WTC11 (cell line): ENCODE data around the gene ZDHHC8. TPM values are rescaled to one million over a fixed set of nuclear protein-coding genes. Genes with fewer than 3 reads are reported as not detected.

Source experiments
- CREM ChIP-seq: sonication (generic); formaldehyde crosslinking; IDR thresholded peaks from 2 replicates; pipeline ENCODE4 v1.8.1; 2022; ENCODE audit warnings: mild to moderate bottlenecking, missing genetic modification reagents, moderate library complexity
- FOXJ3 ChIP-seq: sonication (generic); formaldehyde crosslinking; IDR thresholded peaks from 2 replicates; pipeline ENCODE4 v1.9.0; 2021; ENCODE audit warnings: missing genetic modification reagents, mild to moderate bottlenecking, borderline replicate concordance
- JUN ChIP-seq: sonication (generic); formaldehyde crosslinking; IDR thresholded peaks from 2 replicates; pipeline ENCODE4 v1.8.0; 2023; ENCODE audit warnings: mild to moderate bottlenecking, missing genetic modification reagents
- KAT7 ChIP-seq: sonication (generic); formaldehyde crosslinking; IDR thresholded peaks from 2 replicates; pipeline ENCODE4 v1.8.1; 2023; ENCODE audit warnings: missing genetic modification reagents, mild to moderate bottlenecking, borderline replicate concordance
- NFYB ChIP-seq: sonication (generic); formaldehyde crosslinking; conservative IDR thresholded peaks from 2 replicates; pipeline ENCODE4 v1.8.0; 2022; ENCODE audit warnings: low read depth, missing genetic modification reagents
- NR2C2 ChIP-seq: sonication (generic); formaldehyde crosslinking; IDR thresholded peaks from 2 replicates; pipeline ENCODE4 v1.8.0; 2022; ENCODE audit warnings: mild to moderate bottlenecking, missing genetic modification reagents
- OVOL2 ChIP-seq: fragments of 250-450 bp; sonication (Bioruptor Pico); IDR thresholded peaks from 2 replicates; pipeline ENCODE4 v1.9.0; 2021; ENCODE audit warnings: mild to moderate bottlenecking, borderline replicate concordance
- PRRX2 ChIP-seq: fragments of 250-450 bp; sonication (Bioruptor Pico); IDR thresholded peaks from 2 replicates; pipeline ENCODE4 v1.8.0; 2021; ENCODE audit warnings: mild to moderate bottlenecking
- TP53 ChIP-seq: sonication (generic); formaldehyde crosslinking; IDR thresholded peaks from 2 replicates; pipeline ENCODE4 v1.8.1; 2023; ENCODE audit warnings: mild to moderate bottlenecking, missing genetic modification reagents
- ZNF138 ChIP-seq: sonication (generic); formaldehyde crosslinking; conservative IDR thresholded peaks from 2 replicates; pipeline ENCODE4 v1.8.1; 2022; ENCODE audit warnings: mild to moderate bottlenecking, moderate library complexity, missing genetic modification reagents
- ZNF219 ChIP-seq: sonication (generic); formaldehyde crosslinking; IDR thresholded peaks from 2 replicates; pipeline ENCODE4 v1.8.0; 2023; ENCODE audit warnings: missing genetic modification reagents, mild to moderate bottlenecking, borderline replicate concordance
- ZNF232 ChIP-seq: sonication (generic); formaldehyde crosslinking; IDR thresholded peaks from 2 replicates; pipeline ENCODE4 v1.8.0; 2022; ENCODE audit warnings: mild to moderate bottlenecking, missing genetic modification reagents
- ZNF396 ChIP-seq: fragments of 250-450 bp; sonication (Bioruptor Pico); IDR thresholded peaks from 2 replicates; pipeline ENCODE4 v1.8.0; 2021; ENCODE audit warnings: mild to moderate bottlenecking, moderate library complexity, borderline replicate concordance
- ZNF423 ChIP-seq: fragments of 250-450 bp; sonication (Bioruptor Pico); IDR thresholded peaks from 2 replicates; pipeline ENCODE4 v2.1.2; 2022; ENCODE audit warnings: mild to moderate bottlenecking, moderate library complexity
- total RNA-seq: library from RNA; stranded (reverse); gene quantifications from 3 replicates; pipeline ENCODE4 v1.2.3, GENCODE V29; 2021
- TF ChIP-seq, protein P1 (sequence below): fragments of 250-450 bp; sonication (Bioruptor Pico); IDR thresholded peaks from 2 replicates; pipeline ENCODE4 v1.9.0; 2021; ENCODE audit warnings: mild to moderate bottlenecking, borderline replicate concordance
- TF ChIP-seq, protein P2 (sequence below): sonication (generic); formaldehyde crosslinking; IDR thresholded peaks from 2 replicates; pipeline ENCODE4 v1.8.0; 2023; ENCODE audit warnings: missing genetic modification reagents
- TF ChIP-seq, protein P3 (sequence below): sonication (generic); formaldehyde crosslinking; IDR thresholded peaks from 2 replicates; pipeline ENCODE4 v1.8.1; 2023; ENCODE audit warnings: mild to moderate bottlenecking, missing genetic modification reagents, moderate library complexity
- TF ChIP-seq, protein P4 (sequence below): fragments of 250-450 bp; sonication (Bioruptor Pico); IDR thresholded peaks from 2 replicates; pipeline ENCODE4 v1.9.0; 2021; ENCODE audit warnings: moderate library complexity, mild to moderate bottlenecking, inconsistent platforms, borderline replicate concordance
- TF ChIP-seq, protein P5 (sequence below): sonication (generic); formaldehyde crosslinking; IDR thresholded peaks from 2 replicates; pipeline ENCODE4 v1.8.1; 2023; ENCODE audit warnings: mild to moderate bottlenecking, missing genetic modification reagents
- TF ChIP-seq, protein P6 (sequence below): sonication (generic); formaldehyde crosslinking; IDR thresholded peaks from 2 replicates; pipeline ENCODE4 v1.8.0; 2022; ENCODE audit warnings: mild to moderate bottlenecking, missing genetic modification reagents
- TF ChIP-seq, protein P7 (sequence below): sonication (generic); formaldehyde crosslinking; IDR thresholded peaks from 2 replicates; pipeline ENCODE4 v1.8.1; 2023; ENCODE audit warnings: mild to moderate bottlenecking, missing genetic modification reagents
- TF ChIP-seq, protein P8 (sequence below): fragments of 250-450 bp; sonication (Bioruptor Pico); IDR thresholded peaks from 2 replicates; pipeline ENCODE4 v1.9.0; 2021; ENCODE audit warnings: mild to moderate bottlenecking
- TF ChIP-seq, protein P9 (sequence below): sonication (generic); formaldehyde crosslinking; IDR thresholded peaks from 2 replicates; pipeline ENCODE4 v1.8.1; 2023; ENCODE audit warnings: mild to moderate bottlenecking, moderate library complexity, missing genetic modification reagents
- TF ChIP-seq, protein P10 (sequence below): fragments of 200-600 bp; IDR thresholded peaks from 2 replicates; pipeline ENCODE4 v1.8.0; 2022; ENCODE audit warnings: antibody characterized with exemption

ZDHHC8 gene
- total RNA-seq, 1 experiment from 2014 or later, result 79.7 TPM

DNA sequence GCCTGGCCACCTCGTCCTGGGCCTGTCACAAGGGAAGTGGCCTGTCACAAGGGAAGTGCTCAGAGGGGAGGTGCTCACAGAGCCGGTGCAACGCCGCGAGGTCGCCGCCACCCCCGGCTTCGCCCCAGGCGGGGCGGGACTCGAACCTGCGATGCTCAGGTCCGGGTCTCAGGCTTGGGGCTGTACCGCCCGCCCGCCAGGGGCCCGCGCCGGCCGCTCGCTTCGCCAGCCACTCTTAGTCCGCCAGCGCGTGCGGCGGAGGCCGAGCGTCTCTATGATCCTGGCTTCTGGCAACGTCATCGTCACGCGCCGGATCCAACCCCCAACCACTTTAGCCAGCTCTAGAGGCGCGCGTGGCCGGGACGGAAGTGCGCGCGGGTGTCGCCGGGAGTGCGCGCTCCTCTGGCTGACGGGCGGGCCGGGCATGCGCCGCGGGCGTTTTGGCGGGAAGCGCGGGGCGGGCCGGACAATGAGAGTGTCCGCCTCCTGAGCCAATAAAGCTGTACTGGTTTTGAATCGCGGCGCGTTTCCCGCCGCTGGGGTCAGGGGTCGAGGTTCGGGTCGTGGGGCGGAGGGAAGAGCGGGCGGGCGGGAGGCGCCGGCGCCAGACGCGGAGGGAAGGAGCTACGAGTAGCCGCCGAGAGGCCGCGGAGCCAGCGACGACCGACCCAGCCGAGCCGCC lies 14.5 kb upstream of the ZDHHC8 start, which contains the start of gene TRMT2A (continued):
- peak; percentile 99 for TF ChIP-seq CREM (CRISPR knock-in tag)
- TF ChIP-seq, protein P1, sequence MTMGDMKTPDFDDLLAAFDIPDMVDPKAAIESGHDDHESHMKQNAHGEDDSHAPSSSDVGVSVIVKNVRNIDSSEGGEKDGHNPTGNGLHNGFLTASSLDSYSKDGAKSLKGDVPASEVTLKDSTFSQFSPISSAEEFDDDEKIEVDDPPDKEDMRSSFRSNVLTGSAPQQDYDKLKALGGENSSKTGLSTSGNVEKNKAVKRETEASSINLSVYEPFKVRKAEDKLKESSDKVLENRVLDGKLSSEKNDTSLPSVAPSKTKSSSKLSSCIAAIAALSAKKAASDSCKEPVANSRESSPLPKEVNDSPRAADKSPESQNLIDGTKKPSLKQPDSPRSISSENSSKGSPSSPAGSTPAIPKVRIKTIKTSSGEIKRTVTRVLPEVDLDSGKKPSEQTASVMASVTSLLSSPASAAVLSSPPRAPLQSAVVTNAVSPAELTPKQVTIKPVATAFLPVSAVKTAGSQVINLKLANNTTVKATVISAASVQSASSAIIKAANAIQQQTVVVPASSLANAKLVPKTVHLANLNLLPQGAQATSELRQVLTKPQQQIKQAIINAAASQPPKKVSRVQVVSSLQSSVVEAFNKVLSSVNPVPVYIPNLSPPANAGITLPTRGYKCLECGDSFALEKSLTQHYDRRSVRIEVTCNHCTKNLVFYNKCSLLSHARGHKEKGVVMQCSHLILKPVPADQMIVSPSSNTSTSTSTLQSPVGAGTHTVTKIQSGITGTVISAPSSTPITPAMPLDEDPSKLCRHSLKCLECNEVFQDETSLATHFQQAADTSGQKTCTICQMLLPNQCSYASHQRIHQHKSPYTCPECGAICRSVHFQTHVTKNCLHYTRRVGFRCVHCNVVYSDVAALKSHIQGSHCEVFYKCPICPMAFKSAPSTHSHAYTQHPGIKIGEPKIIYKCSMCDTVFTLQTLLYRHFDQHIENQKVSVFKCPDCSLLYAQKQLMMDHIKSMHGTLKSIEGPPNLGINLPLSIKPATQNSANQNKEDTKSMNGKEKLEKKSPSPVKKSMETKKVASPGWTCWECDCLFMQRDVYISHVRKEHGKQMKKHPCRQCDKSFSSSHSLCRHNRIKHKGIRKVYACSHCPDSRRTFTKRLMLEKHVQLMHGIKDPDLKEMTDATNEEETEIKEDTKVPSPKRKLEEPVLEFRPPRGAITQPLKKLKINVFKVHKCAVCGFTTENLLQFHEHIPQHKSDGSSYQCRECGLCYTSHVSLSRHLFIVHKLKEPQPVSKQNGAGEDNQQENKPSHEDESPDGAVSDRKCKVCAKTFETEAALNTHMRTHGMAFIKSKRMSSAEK, result no peak
- TF ChIP-seq, protein P2, sequence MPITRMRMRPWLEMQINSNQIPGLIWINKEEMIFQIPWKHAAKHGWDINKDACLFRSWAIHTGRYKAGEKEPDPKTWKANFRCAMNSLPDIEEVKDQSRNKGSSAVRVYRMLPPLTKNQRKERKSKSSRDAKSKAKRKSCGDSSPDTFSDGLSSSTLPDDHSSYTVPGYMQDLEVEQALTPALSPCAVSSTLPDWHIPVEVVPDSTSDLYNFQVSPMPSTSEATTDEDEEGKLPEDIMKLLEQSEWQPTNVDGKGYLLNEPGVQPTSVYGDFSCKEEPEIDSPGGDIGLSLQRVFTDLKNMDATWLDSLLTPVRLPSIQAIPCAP, result no peak
- no peak for TF ChIP-seq ZNF219
- TF ChIP-seq ZNF232 (CRISPR knock-in tag), result 0 out of 2 replicates have a peak, but pooled peaks have one; percentile 52
- TF ChIP-seq, protein P3, sequence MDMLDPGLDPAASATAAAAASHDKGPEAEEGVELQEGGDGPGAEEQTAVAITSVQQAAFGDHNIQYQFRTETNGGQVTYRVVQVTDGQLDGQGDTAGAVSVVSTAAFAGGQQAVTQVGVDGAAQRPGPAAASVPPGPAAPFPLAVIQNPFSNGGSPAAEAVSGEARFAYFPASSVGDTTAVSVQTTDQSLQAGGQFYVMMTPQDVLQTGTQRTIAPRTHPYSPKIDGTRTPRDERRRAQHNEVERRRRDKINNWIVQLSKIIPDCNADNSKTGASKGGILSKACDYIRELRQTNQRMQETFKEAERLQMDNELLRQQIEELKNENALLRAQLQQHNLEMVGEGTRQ (CRISPR knock-in tag), result no peak
- no peak for TF ChIP-seq PRRX2 (CRISPR knock-in tag)
- no peak for TF ChIP-seq ZNF138 (CRISPR knock-in tag)
- no peak for TF ChIP-seq TP53 (CRISPR knock-in tag)
- no peak for TF ChIP-seq ZNF423
- TF ChIP-seq, protein P4, sequence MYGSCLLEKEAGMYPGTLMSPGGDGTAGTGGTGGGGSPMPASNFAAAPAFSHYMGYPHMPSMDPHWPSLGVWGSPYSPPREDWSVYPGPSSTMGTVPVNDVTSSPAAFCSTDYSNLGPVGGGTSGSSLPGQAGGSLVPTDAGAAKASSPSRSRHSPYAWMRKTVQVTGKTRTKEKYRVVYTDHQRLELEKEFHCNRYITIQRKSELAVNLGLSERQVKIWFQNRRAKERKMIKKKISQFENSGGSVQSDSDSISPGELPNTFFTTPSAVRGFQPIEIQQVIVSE (CRISPR knock-in tag), result no peak
- TF ChIP-seq ZNF396 (CRISPR knock-in tag), result no peak
- TF ChIP-seq, protein P5, sequence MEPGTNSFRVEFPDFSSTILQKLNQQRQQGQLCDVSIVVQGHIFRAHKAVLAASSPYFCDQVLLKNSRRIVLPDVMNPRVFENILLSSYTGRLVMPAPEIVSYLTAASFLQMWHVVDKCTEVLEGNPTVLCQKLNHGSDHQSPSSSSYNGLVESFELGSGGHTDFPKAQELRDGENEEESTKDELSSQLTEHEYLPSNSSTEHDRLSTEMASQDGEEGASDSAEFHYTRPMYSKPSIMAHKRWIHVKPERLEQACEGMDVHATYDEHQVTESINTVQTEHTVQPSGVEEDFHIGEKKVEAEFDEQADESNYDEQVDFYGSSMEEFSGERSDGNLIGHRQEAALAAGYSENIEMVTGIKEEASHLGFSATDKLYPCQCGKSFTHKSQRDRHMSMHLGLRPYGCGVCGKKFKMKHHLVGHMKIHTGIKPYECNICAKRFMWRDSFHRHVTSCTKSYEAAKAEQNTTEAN (CRISPR knock-in tag), result peak; percentile 56; the same call in 1 of the 2 replicates
- TF ChIP-seq, protein P6, sequence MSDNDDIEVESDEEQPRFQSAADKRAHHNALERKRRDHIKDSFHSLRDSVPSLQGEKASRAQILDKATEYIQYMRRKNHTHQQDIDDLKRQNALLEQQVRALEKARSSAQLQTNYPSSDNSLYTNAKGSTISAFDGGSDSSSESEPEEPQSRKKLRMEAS (CRISPR knock-in tag), result peak; percentile 98
- TF ChIP-seq, protein P7, sequence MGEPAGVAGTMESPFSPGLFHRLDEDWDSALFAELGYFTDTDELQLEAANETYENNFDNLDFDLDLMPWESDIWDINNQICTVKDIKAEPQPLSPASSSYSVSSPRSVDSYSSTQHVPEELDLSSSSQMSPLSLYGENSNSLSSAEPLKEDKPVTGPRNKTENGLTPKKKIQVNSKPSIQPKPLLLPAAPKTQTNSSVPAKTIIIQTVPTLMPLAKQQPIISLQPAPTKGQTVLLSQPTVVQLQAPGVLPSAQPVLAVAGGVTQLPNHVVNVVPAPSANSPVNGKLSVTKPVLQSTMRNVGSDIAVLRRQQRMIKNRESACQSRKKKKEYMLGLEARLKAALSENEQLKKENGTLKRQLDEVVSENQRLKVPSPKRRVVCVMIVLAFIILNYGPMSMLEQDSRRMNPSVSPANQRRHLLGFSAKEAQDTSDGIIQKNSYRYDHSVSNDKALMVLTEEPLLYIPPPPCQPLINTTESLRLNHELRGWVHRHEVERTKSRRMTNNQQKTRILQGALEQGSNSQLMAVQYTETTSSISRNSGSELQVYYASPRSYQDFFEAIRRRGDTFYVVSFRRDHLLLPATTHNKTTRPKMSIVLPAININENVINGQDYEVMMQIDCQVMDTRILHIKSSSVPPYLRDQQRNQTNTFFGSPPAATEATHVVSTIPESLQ (CRISPR knock-in tag), result no peak
- TF ChIP-seq, protein P8, sequence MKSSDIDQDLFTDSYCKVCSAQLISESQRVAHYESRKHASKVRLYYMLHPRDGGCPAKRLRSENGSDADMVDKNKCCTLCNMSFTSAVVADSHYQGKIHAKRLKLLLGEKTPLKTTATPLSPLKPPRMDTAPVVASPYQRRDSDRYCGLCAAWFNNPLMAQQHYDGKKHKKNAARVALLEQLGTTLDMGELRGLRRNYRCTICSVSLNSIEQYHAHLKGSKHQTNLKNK, result no peak
- TF ChIP-seq NR2C2 (CRISPR knock-in tag), result peak; percentile 96
- no peak for TF ChIP-seq FOXJ3 (CRISPR knock-in tag)
- TF ChIP-seq, protein P9, sequence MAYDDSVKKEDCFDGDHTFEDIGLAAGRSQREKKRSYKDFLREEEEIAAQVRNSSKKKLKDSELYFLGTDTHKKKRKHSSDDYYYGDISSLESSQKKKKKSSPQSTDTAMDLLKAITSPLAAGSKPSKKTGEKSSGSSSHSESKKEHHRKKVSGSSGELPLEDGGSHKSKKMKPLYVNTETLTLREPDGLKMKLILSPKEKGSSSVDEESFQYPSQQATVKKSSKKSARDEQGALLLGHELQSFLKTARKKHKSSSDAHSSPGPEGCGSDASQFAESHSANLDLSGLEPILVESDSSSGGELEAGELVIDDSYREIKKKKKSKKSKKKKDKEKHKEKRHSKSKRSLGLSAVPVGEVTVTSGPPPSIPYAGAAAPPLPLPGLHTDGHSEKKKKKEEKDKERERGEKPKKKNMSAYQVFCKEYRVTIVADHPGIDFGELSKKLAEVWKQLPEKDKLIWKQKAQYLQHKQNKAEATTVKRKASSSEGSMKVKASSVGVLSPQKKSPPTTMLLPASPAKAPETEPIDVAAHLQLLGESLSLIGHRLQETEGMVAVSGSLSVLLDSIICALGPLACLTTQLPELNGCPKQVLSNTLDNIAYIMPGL (CRISPR knock-in tag), result peak; percentile 91
- peak; percentile 47; the same call in 1 of the 2 replicates for TF ChIP-seq NFYB
- TF ChIP-seq, protein P10, sequence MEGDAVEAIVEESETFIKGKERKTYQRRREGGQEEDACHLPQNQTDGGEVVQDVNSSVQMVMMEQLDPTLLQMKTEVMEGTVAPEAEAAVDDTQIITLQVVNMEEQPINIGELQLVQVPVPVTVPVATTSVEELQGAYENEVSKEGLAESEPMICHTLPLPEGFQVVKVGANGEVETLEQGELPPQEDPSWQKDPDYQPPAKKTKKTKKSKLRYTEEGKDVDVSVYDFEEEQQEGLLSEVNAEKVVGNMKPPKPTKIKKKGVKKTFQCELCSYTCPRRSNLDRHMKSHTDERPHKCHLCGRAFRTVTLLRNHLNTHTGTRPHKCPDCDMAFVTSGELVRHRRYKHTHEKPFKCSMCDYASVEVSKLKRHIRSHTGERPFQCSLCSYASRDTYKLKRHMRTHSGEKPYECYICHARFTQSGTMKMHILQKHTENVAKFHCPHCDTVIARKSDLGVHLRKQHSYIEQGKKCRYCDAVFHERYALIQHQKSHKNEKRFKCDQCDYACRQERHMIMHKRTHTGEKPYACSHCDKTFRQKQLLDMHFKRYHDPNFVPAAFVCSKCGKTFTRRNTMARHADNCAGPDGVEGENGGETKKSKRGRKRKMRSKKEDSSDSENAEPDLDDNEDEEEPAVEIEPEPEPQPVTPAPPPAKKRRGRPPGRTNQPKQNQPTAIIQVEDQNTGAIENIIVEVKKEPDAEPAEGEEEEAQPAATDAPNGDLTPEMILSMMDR, result no peak
- peak; percentile 19; the same call in 1 of the 2 replicates for TF ChIP-seq KAT7 (CRISPR knock-in tag)
- TF ChIP-seq OVOL2 (CRISPR knock-in tag), result no peak
- TF ChIP-seq JUN, result no peak
